PC-3 (cell line): Measurements from ENCODE around the gene MGP.

Source experiments
- CTCF ChIP-seq: fragments of 300-600 bp; sonication (generic); conservative IDR thresholded peaks from 2 replicates; pipeline ENCODE4 v1.5.1; 2017; ENCODE audit warnings: antibody characterized with exemption, low read depth, mild to moderate bottlenecking, low read length
- EZH2phosphoT487 ChIP-seq: fragments of 300-600 bp; sonication (generic); IDR thresholded peaks from 2 replicates; pipeline ENCODE4 v1.6.1; 2018; ENCODE audit warnings: mild to moderate bottlenecking, antibody characterized with exemption, low read length, borderline replicate concordance

GRCh38 chr12:14883686-14884085, 2.0 kb downstream of the MGP start:
- no peak for TF ChIP-seq CTCF
- no peak for TF ChIP-seq EZH2phosphoT487
